HG03520 (cell line): ENCODE data around the gene DOCK6.
"Not testable (repeated sequence)": the region's sequence is repeated elsewhere in the genome, so short reads cannot be mapped to it uniquely, and the experiment has no call there.

Source experiments
- ATAC-seq: cut with Tn5 transposase; IDR thresholded peaks from one replicate; pipeline ENCODE4 v1.9.1; 2021; ENCODE audit warnings: mild to moderate bottlenecking, moderate library complexity; ENCODE audit not compliant: unreplicated experiment

The DOCK6 gene

DNA sequence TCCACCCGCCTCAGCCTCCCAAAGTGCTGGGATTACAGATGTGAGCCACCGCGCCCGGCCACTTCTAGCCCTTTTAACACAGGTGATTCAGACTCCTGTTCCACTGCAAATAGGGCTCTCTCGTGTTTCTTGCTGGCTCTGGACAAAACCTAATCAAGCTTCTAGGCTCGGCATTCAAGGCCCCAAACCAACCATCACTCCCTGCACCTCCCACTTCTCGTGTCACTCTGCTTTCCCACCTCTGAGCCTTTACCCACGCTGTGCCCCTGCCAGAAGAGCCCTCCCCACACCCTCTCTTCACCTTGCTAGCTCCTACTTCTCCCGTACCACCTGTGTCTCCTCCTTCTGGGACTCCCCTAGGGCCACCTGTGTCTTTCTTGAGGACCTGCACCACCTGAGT, 84.7 kb downstream of the DOCK6 start:
- ATAC-seq = no peak

DNA sequence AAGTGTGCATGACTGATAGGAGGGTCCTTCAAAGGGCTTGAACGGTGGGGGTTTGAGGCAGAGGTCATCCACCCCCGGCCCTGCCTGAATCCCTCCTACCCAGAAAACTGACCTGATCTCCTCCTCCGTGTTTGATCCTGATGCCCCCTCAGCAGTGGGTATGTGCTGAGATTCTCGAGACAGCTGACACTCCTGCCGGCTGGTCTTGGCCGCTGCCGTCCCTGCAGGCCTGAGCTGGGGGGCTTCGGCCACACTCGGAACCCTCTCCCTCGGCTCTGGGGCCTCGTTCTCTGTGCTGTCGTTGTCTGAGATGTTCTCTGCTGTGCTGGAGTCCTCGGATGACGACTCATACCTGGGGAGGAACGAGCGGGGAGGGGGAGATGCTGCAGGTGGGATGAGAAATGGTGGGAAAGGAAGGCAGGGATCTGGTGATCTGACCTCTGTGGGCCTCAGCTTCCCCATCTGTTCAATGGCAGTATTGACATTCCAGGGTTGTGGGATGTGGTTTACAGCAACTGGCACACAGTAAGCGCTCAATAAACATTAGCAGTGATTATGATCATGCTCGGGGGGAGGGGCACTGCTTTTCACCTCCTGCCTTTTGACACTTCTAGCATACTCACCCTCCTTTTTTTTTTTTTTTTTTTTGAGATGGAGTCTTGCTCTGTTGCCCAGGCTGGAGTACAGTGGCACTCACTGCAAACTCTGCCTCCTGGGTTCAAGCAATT, 85.7 kb downstream of the DOCK6 start:
- no peak for ATAC-seq

DNA sequence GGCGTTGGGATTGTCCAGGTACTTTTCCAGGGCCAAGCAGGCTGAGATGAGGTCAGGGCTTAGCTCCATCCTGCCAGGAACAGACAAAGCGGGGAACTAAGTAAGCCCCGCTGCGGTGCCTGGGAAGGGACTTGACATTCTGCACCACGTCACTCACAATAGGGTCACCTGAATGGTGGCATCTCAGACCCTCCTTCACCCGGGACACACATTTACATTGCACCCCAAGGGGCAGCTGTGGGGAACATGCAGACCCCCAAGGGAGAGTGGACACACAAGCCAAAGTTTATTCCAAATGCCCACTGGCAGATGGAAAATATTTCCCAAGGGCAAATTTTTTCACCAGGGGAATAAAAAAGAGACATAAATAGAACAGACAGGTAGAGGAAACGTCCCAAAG, 86.4 kb downstream of the DOCK6 start:
- no peak for ATAC-seq

DNA sequence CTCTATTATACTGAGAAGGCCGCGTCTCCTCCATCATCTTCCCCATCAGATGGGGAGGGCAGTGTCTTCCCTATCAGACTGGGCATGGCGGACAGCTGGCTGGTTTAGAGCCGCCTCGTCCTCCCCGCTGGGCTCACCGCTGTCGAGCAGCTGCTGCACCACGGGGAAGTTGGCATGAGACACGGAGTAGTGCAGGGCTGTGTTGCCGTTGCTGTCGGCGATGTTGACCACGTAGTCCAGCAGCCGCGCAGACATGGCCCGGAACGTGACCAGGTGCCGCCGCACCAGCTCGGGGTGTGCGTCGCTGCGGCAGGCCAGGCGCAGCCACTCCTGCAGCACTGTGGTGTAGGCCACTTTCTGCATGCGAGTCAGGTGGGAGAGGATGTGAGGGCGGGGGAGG, 88.0 kb downstream of the DOCK6 start:
- ATAC-seq = no peak

DNA sequence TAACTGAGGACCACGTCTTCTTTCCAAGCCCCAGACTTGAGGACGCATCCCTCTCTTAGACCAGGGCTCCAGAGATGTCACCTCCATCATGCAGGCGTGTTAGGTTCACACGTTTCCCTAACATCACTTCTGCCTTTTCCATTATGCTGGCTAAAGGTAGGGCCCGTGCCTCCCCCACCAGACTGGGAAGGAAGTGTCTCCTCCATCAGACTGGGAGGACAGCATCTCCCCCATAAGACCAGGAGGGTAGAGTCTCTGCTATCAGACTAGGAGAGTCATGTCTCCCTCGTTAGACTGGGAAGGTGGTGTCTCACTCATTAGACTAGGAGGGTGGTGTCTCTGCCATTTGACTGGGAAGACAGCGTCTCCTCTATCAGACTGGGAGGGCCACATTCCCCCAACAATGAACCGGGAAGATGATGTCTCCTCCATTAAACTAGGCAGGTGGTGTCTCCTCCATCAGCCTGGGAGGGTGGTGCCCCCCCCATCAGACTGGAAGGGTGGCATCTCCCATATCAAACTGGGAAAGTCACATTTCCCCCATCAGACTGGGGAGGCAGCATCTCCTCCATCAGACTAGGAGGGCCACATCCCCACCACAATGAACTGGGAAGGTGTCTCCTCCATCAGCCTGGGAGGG, 88.7 kb downstream of the DOCK6 start:
- no peak for ATAC-seq

DNA sequence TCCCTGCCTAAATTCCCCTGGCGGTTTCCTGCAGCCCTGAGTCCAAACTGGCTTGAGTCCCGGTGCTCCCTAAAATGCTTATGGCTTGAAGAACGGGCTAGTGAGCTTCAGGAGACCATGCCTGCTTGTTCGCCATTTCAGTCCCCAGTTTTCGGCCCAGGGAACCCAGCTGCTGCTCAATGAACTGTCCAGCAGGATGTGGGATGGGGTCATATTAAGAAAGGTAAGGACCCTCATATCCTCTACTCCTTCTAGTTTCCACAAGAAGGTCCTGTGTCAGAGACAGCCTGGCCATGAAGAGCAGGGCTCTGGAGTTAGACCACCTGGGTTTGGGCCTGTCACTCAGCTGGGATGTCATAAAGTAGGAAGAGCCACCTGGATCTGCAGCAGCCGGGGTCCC, 89.7 kb downstream of the DOCK6 start:
- ATAC-seq = no peak

DNA sequence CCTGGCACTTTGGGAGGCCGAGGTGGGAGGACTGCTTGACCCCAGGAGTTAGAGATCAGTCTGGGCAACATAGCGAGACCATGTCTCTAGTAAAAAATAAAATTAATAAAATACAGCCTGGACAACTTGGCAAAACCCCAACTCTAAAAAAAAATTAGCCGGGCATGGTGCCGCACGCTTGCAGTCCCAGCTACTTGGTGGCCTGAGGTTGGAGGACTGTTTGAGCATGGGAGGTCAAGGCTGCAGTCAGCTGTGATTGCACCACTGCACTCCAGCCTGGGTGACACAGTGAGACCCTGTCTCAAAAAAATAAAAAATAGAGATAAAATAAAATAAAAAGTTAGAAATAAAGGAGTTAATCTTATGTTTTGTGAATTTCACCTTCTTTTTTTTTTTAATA, 91.2 kb downstream of the DOCK6 start:
- ATAC-seq = no peak

DNA sequence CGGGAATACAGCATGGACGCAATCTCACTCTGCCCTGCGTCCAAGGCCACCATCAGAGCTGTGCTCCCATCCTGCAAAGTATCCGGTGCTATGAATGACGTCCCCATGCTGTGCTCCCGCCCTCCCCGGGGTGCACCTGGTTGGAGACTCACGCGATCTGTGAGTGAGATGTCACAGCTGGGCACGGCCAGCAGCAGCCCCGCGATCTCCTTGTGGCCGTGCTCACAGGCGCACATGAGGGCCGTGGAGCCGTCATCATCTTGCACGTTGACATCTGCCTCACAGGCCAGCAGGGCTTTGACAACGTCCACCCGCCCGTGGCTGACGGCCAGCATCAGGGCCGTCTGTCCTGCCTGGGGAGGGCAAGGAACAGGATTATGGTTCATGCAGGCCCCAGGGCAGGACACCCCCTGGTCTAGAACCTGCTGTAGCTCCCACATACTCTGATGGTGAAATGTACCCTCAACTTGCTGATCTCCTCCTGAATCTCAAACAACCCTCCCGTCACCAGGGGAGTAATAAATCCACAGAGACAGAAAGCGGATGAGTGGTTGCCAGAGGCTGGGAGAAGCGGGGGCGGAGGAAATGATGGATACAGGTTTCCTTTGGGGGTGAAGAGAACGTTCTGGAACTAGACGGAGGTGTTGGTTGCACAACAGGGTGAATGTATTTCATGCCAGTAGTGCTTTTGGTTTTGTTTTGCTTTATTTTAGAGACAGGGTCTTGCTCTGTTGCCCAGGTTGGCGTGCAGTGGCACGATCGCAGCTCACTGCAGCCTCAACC, 92.2 kb downstream of the DOCK6 start:
- no peak for ATAC-seq

DNA sequence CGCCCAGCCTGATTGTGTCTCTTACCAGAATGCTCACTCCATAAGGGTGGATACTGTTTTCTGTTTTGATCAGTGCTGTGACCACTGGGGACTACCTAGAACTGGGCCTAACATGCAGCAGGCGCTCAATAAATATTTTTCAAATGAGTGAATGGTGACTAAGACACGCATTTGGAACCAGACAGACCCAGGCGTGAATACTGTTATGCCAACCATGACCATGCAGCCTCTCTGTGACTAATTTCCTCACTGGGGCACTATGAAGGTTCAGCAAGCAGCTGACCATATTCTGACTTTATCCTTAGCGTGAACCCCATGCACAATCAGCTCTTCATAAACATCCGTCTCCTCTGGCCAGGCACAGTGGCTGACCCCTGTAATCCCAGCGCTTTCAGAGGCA, 93.8 kb downstream of the DOCK6 start:
- no peak for ATAC-seq

DNA sequence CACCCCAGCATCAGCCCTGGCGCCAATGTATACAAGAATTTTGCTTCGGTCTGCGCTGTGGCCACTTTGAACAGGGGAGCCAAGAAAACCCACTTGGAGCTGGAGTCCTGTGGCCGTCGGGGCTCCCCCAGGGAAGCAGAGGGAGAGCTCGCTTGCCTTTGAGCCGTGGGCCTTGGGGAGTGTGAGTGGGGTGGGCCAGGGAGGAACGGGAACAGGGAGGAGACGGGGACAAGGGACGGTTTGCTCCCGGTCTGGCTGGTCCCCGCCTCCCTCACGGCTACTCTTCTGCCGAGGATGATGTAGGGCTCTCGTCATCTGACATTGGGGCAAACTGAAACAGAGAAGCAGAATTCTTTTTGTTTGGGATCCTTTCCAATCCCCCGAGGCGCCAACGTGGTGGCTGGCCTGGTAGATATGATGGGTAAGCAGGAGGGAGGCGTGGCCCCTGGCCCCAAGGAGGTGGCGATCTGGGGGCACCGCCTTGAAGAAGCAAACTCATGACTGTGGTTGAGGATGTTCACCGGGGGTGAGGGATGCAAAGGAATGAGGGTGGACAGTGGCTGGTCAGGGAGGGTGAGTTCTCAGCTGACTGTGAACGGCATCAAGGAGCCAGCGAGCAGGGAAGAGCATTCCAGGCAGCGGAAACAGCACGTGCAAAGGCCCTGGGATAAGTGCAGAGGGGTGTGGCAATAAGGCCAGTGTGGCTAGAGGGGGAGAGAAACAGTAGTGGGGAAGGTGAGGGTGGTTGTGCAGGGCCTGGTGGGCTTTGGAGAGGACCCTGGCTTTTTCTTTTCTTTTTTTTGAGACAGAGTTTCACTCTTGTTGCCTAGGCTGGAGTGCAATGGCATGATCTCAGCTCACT, 95.8 kb downstream of the DOCK6 start:
- no peak for ATAC-seq

DNA sequence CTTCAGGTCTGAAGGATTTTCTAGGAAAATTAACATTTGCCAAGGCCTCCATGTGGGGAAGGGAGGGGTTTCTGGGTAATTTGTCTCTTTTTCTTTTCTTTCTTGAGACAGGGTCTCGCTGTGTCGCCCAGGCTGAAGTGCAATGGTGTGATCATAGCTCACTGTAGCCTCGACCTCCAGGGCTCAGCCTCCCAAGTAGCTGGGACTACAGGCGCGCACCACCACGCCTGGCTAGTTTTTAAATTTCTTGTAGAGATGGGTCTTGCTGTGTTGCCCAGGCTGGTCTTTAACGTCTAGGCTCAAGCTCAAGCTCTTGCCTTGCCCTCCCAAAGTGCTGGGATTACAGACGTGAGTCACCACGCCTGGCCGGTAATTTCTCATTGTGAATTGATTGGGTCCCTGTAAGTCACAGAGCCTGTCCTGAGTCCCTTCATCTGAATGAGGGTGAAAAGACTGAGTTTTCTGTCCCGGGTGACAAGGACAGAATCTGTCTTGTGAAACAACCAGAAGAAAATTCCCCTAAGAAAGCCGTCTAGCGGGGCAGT, 96.8 kb downstream of the DOCK6 start:
- ATAC-seq = no peak

DNA sequence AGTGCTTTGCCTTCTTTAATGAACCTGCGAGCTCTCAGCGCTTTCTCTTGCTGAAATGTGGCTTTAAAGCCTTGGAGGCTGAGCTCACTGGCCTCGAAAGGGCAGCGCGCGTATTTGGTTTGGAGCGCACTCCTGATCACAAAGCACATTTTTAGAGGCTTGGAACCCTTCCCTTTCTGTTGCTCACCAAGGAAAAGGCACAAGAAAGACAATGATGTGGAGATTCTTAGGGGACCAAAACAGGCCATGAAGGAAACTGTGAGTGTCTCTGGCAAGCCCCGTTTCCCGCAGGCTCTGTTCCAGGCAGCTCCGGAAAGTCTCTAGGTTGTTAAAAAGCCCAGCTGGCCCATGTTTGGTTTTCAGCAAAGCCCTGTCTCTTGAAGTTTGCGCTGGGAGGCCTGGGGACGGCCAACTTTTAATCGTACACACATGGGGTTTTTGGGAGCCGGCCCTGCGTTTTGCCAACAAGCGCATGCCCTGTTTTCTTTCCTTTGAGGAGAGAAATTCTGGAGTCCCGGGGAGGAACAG, 97.4 kb downstream of the DOCK6 start:
- no peak for ATAC-seq

DNA sequence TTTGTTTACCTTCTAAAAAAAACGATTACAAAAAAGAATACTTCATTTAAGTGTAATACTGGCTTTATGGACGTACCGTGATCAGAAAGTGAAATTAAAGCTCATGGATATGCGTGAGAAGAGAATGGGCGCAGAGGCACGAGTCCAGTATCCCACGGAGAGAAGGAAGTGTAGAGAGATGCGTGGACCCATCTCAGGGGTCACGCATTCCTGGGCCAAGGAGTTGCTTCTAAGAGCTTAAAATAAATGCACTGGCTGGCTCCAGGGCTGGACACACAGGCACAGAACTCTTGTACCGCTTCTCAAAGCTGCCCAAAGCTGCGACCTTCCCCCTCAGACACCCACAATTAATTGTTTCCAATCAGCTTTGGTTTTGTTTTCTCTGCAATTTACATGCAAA, 98.0 kb downstream of the DOCK6 start:
- ATAC-seq = no peak

DNA sequence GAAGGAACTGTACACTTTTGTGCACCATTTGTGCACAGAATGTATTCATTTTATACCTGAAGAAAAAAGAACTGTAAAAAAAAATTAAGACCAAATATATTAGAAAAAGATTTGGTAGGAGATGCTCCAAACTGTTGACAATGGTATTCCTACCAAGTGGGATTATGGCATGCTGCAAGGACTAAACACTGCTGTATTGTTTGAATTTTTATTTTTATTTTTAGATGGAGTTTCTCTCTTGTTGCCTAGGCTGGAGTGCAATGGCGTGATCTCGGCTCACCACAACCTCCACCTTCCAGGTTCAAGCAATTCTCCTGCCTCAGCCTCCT, 101.9 kb downstream of the DOCK6 start:
- not testable (repeated sequence) for ATAC-seq

DNA sequence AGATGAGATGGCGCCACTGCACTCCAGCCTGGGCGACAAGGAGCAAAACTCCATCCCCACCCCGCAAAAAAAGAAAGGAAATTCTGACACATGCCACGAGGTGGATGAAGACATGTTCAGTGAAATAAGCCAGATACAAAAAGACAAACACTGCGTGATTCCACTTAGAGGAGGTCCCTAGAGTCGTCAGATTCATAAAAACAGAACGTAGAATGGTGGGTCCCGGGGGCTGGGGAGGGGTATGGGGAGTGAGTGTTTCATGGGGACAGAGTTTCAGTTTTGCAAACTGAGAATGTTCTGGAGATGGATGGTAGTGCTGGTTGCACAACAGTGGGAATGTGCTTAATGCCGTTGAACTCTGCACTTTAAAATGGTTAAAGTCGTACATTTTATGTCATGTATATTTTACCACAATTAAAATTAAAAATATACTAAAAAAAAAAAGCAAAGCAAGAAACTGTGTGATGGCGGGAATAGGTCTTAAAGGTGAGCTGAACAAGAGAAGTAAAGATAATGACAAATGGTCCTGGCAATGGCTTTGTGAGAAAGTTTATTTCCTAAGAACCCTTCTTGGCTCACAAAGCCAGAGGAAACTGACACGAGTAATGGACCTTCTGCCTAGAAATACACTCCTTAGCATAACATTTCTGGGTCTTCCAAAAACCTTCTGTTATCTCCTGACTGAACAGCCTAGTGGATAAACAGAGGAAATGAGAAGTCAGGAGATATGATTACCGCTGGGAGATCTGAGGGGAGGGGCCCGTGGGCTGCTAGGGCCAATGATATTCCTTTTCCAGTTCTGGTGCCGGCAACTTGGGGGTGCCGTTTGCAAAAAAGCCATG, 102.5 kb downstream of the DOCK6 start:
- ATAC-seq = no peak

DNA sequence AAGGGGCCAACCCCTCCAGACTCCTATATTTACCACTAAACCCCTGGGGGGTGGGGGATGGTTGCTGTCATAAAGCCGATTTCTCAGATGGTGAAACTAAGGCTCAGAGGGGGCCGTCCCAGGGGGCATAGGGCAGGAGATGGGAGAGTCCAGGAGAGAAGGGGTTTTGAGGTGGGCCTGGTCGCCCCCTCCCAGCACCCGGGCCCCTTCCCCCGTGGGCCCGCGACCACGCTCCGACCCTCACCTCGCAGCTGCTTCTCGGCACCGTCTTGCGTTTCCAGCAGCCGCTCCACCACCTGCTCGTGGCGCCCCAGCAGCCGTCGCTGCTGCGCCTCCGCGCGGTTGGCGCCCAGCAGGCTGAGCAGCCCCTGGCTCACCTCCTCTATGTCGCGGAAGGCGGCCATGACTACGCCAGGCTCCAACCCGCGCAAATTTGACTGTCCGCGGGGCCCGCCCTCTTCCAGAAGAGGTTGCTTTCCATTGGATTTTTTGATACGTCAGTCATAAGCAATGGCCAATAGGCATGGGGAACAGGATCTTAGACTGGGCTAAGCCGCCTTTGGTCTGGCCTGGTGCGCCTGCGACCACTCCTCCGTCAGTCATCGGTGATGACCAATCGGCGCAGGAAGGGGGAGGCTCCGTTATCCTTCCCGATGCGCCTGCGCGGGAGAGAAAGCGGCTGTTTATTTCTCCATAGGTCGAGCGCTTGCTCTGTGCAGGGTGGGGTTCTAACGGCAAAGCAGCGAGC, 106.8 kb downstream of the DOCK6 start, which contains the start of gene SPC24:
SPC24 (minus strand) TSS at position 410 of the 748 bp plus-strand sequence; CDS start at position 404, 6 bp downstream.
- peak; percentile 94 for ATAC-seq

DNA sequence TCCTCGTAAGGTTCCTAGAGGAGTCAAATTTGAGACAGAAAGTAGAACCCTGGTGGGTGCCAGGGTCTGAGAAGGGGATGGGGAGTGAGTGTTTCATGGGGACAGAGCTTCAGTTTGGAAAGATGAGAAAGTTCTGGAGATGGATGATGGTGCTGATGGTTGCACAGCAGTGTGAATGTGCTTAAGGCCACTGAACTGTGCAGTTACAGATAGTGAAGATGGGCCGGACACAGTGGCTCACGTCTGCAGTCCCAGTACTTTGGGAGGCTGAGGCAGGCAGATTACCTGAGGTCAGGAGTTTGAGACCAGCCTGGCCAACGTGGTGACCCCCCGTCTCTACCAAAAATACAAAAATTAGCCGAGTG, 107.7 kb downstream of the DOCK6 start:
- no peak for ATAC-seq

DNA sequence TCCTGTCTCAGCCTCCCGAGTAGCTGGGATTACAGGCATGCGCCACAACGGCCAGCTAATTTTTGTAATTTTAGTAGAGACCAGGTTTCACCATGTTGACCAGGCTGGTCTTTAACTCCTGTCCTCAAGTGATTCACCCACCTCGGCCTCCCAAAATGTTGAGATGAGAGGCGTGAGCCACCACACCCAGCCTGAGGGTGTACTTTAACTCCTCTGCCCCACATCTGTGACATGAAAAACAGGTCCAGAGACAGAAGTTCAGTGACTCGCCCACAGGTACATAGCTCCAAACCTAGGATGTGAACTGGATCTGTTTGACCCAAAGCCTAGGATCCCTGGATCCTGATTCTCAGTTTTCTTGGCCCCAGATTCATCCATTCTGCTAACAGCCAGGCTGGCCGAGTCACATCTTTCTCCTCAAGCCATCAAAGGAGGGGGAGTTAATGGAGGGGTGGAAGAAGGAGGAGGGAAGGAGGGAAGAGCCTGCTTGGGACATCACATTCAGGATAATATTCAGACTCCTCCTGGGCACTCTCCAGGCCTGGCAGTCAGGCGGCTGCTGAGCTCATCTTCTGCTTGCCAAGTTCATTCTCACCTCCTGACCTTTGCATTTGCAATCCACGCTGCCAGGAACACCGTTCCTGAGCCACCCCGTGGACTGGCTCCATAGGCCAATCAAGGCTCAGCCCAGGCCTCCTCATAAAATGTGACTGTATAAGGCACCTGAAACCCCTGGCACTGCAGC, 109.8 kb downstream of the DOCK6 start:
- ATAC-seq = no peak
